IPS DF 6.9 (cell line): ENCODE data around the gene LRATD1.

ENCODE experiments used
- DNase-seq: peaks from one replicate; pipeline ENCODE4 v3.0.0-alpha.2; 2013; ENCODE audit warnings: low read depth, low spot score
- H3K27ac ChIP-seq: one replicate; pipeline ENCODE4 v1.5.1; 2013; ENCODE audit warnings: low read length, control low read depth
- H3K27me3 ChIP-seq: 2 replicates; pipeline ENCODE4 v1.6.1; 2013; ENCODE audit warnings: mild to moderate bottlenecking, low read length; ENCODE audit not compliant: control insufficient read depth, insufficient read depth
- H3K36me3 ChIP-seq: 2 replicates; pipeline ENCODE4 v1.6.1; 2013; ENCODE audit warnings: low read length; ENCODE audit not compliant: control insufficient read depth, insufficient read depth
- H3K4me1 ChIP-seq: 2 replicates; pipeline ENCODE4 v1.6.1; 2013; ENCODE audit warnings: low read length; ENCODE audit not compliant: control insufficient read depth, insufficient read depth
- H3K4me3 ChIP-seq: 2 replicates; pipeline ENCODE4 v1.5.1; 2013; ENCODE audit warnings: mild to moderate bottlenecking, low read length
- H3K9me3 ChIP-seq: 2 replicates; pipeline ENCODE4 v1.6.1; 2013; ENCODE audit warnings: low read length, inconsistent platforms; ENCODE audit not compliant: control insufficient read depth, insufficient read depth
- WGBS: extraction: QIAGEN DNeasy Blood & Tissue Kit; methylation state at CpG from one replicate; pipeline ENCODE4 v1.1.7; 2013; ENCODE audit warnings: mixed read lengths, missing lambda C conversion rate; ENCODE audit not compliant: insufficient read length, insufficient coverage; 5-methylcytosine and 5-hydroxymethylcytosine counted together

Gene LRATD1

GRCh38 chr2:14654835-14655282 is 22.3 kb downstream of the LRATD1 start:
- H3K4me1 ChIP-seq = no peaks in the 10 kb centered on the region
- WGBS = no CpG with 5 or more reads among the region's 4 CpGs
- DNase-seq = no peak
- no peaks in the 10 kb centered on the region for H3K9me3 ChIP-seq
- no peak overlapping the region for H3K27ac ChIP-seq
- H3K27me3 ChIP-seq = no peaks in the 10 kb centered on the region
- H3K4me3 ChIP-seq = no peak overlapping the region
- no peaks in the 10 kb centered on the region for H3K36me3 ChIP-seq

- no peak for DNase-seq
- no peak overlapping the region for H3K27ac ChIP-seq
- H3K9me3 ChIP-seq = no peaks in the 10 kb centered on the region
- H3K27me3 ChIP-seq = no peaks in the 10 kb centered on the region
- H3K36me3 ChIP-seq = no peaks in the 10 kb centered on the region
- H3K4me3 ChIP-seq = no peak overlapping the region
- H3K4me1 ChIP-seq = no peaks in the 10 kb centered on the region
- WGBS = no CpG with 5 or more reads among the region's 3 CpGs
Observed at GRCh38 chr2:14656146-14656545, 23.6 kb downstream of the LRATD1 start.

- WGBS = no CpG with 5 or more reads among the region's 3 CpGs
- H3K27ac ChIP-seq = no peak overlapping the region
- H3K36me3 ChIP-seq = no peaks in the 10 kb centered on the region
- H3K4me3 ChIP-seq = no peak overlapping the region
- DNase-seq = no peak
- H3K4me1 ChIP-seq = peaks cover 1% of the 10 kb centered on the region; the same call in 1 of the 2 replicates
- no peaks in the 10 kb centered on the region for H3K9me3 ChIP-seq
- no peaks in the 10 kb centered on the region for H3K27me3 ChIP-seq
Observed at GRCh38 chr2:14661163-14661562, 28.6 kb downstream of the LRATD1 start.

- Histone ChIP-seq H3K4me3 (no peak overlapping the region), H3K9me3 (no peaks in the 10 kb centered on the region), H3K36me3 (no peaks in the 10 kb centered on the region), H3K27me3 (no peaks in the 10 kb centered on the region), H3K4me1 (no peaks in the 10 kb centered on the region), H3K27ac (no peak overlapping the region)
- DNase-seq = no peak
- WGBS = no CpG with 5 or more reads among the region's 8 CpGs
Observed at GRCh38 chr2:14673351-14673875, 40.9 kb downstream of the LRATD1 start.

GRCh38 chr2:14675489-14675888 is 43.0 kb downstream of the LRATD1 start:
- Histone ChIP-seq H3K27me3 (no peaks in the 10 kb centered on the region), H3K36me3 (no peaks in the 10 kb centered on the region), H3K4me3 (no peak overlapping the region), H3K4me1 (no peaks in the 10 kb centered on the region), H3K9me3 (no peaks in the 10 kb centered on the region), H3K27ac (no peak overlapping the region)
- DNase-seq = no peak
- no CpG with 5 or more reads among the region's 1 CpG for WGBS

GRCh38 chr2:14676371-14676770 is 43.9 kb downstream of the LRATD1 start:
- Histone ChIP-seq H3K4me3 (no peak overlapping the region), H3K4me1 (no peaks in the 10 kb centered on the region), H3K36me3 (no peaks in the 10 kb centered on the region), H3K27me3 (no peaks in the 10 kb centered on the region), H3K9me3 (no peaks in the 10 kb centered on the region), H3K27ac (no peak overlapping the region)
- no peak for DNase-seq

GRCh38 chr2:14677039-14677438 is 44.5 kb downstream of the LRATD1 start:
- DNase-seq = no peak
- H3K4me1 ChIP-seq = no peaks in the 10 kb centered on the region
- no peaks in the 10 kb centered on the region for H3K27me3 ChIP-seq
- no peak overlapping the region for H3K27ac ChIP-seq
- no peaks in the 10 kb centered on the region for H3K36me3 ChIP-seq
- WGBS = no CpG with 5 or more reads among the region's 1 CpG
- no peak overlapping the region for H3K4me3 ChIP-seq
- H3K9me3 ChIP-seq = no peaks in the 10 kb centered on the region

- no peaks in the 10 kb centered on the region for H3K4me1 ChIP-seq
- no peaks in the 10 kb centered on the region for H3K27me3 ChIP-seq
- H3K9me3 ChIP-seq = no peaks in the 10 kb centered on the region
- WGBS = no CpG with 5 or more reads among the region's 1 CpG
- H3K4me3 ChIP-seq = no peak overlapping the region
- H3K27ac ChIP-seq = no peak overlapping the region
- H3K36me3 ChIP-seq = no peaks in the 10 kb centered on the region
- DNase-seq = no peak
Observed at GRCh38 chr2:14678761-14679160, 46.2 kb downstream of the LRATD1 start.

GRCh38 chr2:14681608-14682007 is 49.1 kb downstream of the LRATD1 start:
- no peak for DNase-seq
- Histone ChIP-seq H3K4me3 (no peak overlapping the region), H3K27me3 (no peaks in the 10 kb centered on the region), H3K9me3 (no peaks in the 10 kb centered on the region), H3K36me3 (no peaks in the 10 kb centered on the region), H3K27ac (no peak overlapping the region), H3K4me1 (no peaks in the 10 kb centered on the region)
- WGBS = no CpG with 5 or more reads among the region's 3 CpGs
